Fibroblast of lung (primary cell): ENCODE results near the gene MAML3. TPM values are rescaled to one million over a fixed set of nuclear protein-coding genes. Genes with fewer than 3 reads are reported as not detected.

ENCODE experiments used
- DNase-seq, 2 donors: peaks; one replicate each; pipeline versions ENCODE4 v3.0.0 to v3.0.0-alpha.2; 2010; ENCODE audit warnings: low read depth in 2 of 2
- H2AFZ ChIP-seq: 2 replicates; pipeline ENCODE4 v1.5.1; 2012; ENCODE audit warnings: low read length, control low read depth, inconsistent platforms
- H3K27ac ChIP-seq: 2 replicates; pipeline ENCODE4 v1.5.1; 2011; ENCODE audit warnings: low read length, control low read depth; ENCODE audit not compliant: insufficient read depth
- H3K27me3 ChIP-seq: 2 replicates; pipeline ENCODE4 v1.5.1; 2011; ENCODE audit warnings: mild to moderate bottlenecking, low read length; ENCODE audit not compliant: control insufficient read depth, insufficient read depth
- H3K36me3 ChIP-seq: 2 replicates; pipeline ENCODE4 v1.5.1; 2011; ENCODE audit warnings: low read length; ENCODE audit not compliant: control insufficient read depth, insufficient read depth
- H3K4me1 ChIP-seq: 2 replicates; pipeline ENCODE4 v1.5.1; 2011; ENCODE audit warnings: low read length; ENCODE audit not compliant: control insufficient read depth, insufficient read depth; ENCODE audit errors: extremely low read depth
- H3K4me2 ChIP-seq: 2 replicates; pipeline ENCODE4 v1.5.1; 2011; ENCODE audit warnings: low read length, control low read depth; ENCODE audit not compliant: insufficient read depth; ENCODE audit errors: extremely low read depth
- H3K4me3 ChIP-seq, 4 experiments: fragments of 200-600 bp in 1 of 4; sonication (generic) in 1 of 4; replicated peaks in 1 of 4; 2 replicates each; pipeline ENCODE4 v1.5.1; 2011 to 2016; ENCODE audit warnings: low read length in 4 of 4, low read depth in 3 of 4, mild to moderate bottlenecking in 3 of 4, control low read depth in 2 of 4, inconsistent platforms in 1 of 4, mixed read lengths in 1 of 4; ENCODE audit not compliant: insufficient read depth in 1 of 4; ENCODE audit errors: control extremely low read depth in 1 of 4
- H3K79me2 ChIP-seq: 2 replicates; pipeline ENCODE4 v1.5.1; 2012; ENCODE audit warnings: mild to moderate bottlenecking, low read length, inconsistent platforms; ENCODE audit not compliant: control insufficient read depth, insufficient read depth
- H3K9ac ChIP-seq: 2 replicates; pipeline ENCODE4 v1.5.1; 2011; ENCODE audit warnings: mild to moderate bottlenecking, low read length, control low read depth; ENCODE audit not compliant: insufficient read depth
- H3K9me3 ChIP-seq: 2 replicates; pipeline ENCODE4 v1.5.1; 2012; ENCODE audit warnings: low read depth, low read length; ENCODE audit not compliant: control insufficient read depth, insufficient read depth
- H4K20me1 ChIP-seq: 2 replicates; pipeline ENCODE4 v1.5.1; 2011; ENCODE audit warnings: low read length; ENCODE audit not compliant: control insufficient read depth, insufficient read depth; ENCODE audit errors: extremely low read depth
- EZH2 ChIP-seq: IDR thresholded peaks from 2 replicates; pipeline ENCODE4 v1.5.1; 2012; ENCODE audit warnings: low read length, control low read depth, mild to moderate bottlenecking; ENCODE audit errors: missing control alignments
- polyA plus RNA-seq, 2 donors: library from polyadenylated mRNA; depleted of rRNA in 1 of 2; stranded (reverse) in 1 of 2; unstranded in 1 of 2; fragments of >200 nt; gene quantifications; 2 replicates each; pipeline ENCODE4 v1.2.1, GENCODE V29; 2011 to 2012; ENCODE audit warnings: missing spikeins in 1 of 2
- total RNA-seq: library from RNA; depleted of rRNA; stranded (reverse); fragments of >200 nt; gene quantifications from 2 replicates; pipeline ENCODE4 v1.2.1, GENCODE V29; 2014
- TF ChIP-seq, protein P1 (sequence below), 2 donors: IDR thresholded peaks in 1 of 2; conservative IDR thresholded peaks in 1 of 2; 1 replicate in 1 of 2; 2 replicates in 1 of 2; pipeline ENCODE4 v1.5.1; 2011 to 2012; ENCODE audit warnings: low read length in 2 of 2, control low read depth in 1 of 2, inconsistent platforms in 1 of 2, low read depth in 1 of 2, mild to moderate bottlenecking in 1 of 2

MAML3 gene
- total and polyA plus RNA-seq, 2 donors (not counting 1 experiment from before 2014, with no cell fraction given): 2.0 to 2.8 TPM

GRCh38 chr4:139785356-139785755 lies 368.6 kb downstream of the MAML3 start:
- H3K27ac ChIP-seq: no peak overlapping the region
- no peaks in the 10 kb centered on the region for H4K20me1 ChIP-seq
- no peaks in the 10 kb centered on the region for H3K9me3 ChIP-seq
- no peaks in the 10 kb centered on the region for H3K36me3 ChIP-seq
- no peak for TF ChIP-seq EZH2
- TF ChIP-seq, protein P1, sequence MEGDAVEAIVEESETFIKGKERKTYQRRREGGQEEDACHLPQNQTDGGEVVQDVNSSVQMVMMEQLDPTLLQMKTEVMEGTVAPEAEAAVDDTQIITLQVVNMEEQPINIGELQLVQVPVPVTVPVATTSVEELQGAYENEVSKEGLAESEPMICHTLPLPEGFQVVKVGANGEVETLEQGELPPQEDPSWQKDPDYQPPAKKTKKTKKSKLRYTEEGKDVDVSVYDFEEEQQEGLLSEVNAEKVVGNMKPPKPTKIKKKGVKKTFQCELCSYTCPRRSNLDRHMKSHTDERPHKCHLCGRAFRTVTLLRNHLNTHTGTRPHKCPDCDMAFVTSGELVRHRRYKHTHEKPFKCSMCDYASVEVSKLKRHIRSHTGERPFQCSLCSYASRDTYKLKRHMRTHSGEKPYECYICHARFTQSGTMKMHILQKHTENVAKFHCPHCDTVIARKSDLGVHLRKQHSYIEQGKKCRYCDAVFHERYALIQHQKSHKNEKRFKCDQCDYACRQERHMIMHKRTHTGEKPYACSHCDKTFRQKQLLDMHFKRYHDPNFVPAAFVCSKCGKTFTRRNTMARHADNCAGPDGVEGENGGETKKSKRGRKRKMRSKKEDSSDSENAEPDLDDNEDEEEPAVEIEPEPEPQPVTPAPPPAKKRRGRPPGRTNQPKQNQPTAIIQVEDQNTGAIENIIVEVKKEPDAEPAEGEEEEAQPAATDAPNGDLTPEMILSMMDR (conservative IDR thresholded peaks at IDR 0.05 in 1 of 2, IDR thresholded peaks at IDR 0.05 in 1 of 2; ENCODE audit: low read depth in 1 of 2, low read length in 2 of 2): no peak
- H3K4me3 ChIP-seq: no peak overlapping the region
- no peak for DNase-seq
- H3K27me3 ChIP-seq: no peaks in the 10 kb centered on the region
- no peaks in the 10 kb centered on the region for H3K79me2 ChIP-seq
- H3K4me2 ChIP-seq: no peak overlapping the region
- no peak overlapping the region for H3K9ac ChIP-seq
- H3K4me1 ChIP-seq: no peaks in the 10 kb centered on the region
- H2AFZ ChIP-seq: no peak overlapping the region

DNA sequence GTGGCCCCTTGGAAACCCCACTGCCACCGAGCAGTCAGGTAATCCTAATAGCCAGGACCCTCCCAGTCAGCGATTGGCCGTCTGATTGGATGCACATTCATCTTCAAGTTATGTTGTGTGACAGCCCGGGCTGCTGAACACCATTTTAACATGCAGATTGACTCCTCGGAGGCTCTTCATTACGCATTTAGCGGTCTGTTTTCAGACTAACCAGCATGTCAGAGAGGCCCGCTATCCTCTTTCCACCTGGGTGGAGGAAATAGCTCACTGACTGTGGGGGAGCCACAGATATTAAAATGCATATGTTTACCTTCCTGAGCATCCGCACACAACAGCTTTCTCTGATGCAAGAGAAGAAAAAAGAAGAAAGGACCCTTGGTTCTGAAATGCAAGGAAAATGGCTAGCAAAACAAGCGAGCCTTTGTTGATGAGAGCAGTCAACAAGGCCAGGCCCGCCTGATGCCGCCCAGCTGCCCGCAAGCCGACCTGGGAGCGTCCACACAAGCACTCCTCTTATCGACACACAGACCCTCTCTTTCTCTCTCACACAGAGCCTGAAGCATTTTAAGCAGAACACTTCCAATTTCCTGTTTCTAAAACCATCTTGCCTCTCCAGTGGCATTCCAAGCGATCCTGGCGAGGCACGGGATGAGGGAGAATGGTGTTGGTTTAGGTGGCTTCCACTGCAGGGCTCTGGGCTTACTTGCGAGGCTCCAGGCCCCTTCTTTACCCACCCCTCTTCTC lies 370.1 kb downstream of the MAML3 start:
- no peak for TF ChIP-seq EZH2
- TF ChIP-seq, protein P1 (conservative IDR thresholded peaks at IDR 0.05 in 1 of 2, IDR thresholded peaks at IDR 0.05 in 1 of 2; ENCODE audit: low read depth in 1 of 2, low read length in 2 of 2): no peak
- no peak overlapping the region for H2AFZ ChIP-seq
- H3K4me2 ChIP-seq: no peak overlapping the region

DNA sequence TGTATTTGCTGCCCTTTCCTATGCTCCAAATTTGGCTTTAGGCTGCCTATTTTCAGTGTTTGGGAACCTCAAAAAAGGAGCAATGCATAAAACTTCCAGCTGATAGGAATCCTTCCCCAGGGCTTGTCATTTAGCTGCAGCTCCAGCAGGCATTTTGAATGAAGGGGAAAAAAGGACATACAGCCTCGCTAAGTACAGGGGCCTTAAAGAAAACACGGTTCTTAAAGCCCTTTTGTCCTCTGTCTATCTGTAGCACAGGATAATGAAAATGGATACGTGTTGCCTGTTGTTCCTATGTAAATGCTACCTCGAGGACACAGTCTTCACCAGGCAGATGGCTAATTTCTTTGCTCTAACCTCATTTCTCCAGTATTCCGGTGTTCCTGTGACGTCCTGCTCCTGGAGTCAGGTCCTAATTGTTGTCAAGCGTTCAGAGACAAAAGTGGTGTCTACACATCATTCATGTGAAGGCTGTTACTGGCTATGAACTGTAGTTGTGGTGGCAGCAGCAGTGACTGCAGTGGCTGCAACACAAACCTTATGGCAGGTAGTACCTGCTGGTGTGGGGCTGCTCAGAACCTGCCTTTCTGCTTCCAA lies 371.0 kb downstream of the MAML3 start:
- no peak overlapping the region for H3K27ac ChIP-seq

More for the DNA sequence above, 370.1 kb downstream of the MAML3 start:
- H4K20me1 ChIP-seq: no peaks in the 10 kb centered on the region
- no peaks in the 10 kb centered on the region for H3K27me3 ChIP-seq
- no peaks in the 10 kb centered on the region for H3K79me2 ChIP-seq
- H3K4me3 ChIP-seq: no peak overlapping the region
- H3K27ac ChIP-seq: no peak overlapping the region
- no peaks in the 10 kb centered on the region for H3K9me3 ChIP-seq
- no peaks in the 10 kb centered on the region for H3K4me1 ChIP-seq
- no peak overlapping the region for H3K9ac ChIP-seq
- DNase-seq: peak in 1 of 2 donors; percentile 13
- H3K36me3 ChIP-seq: no peaks in the 10 kb centered on the region

More for the DNA sequence above, 371.0 kb downstream of the MAML3 start:
- Histone ChIP-seq H3K36me3 (no peaks in the 10 kb centered on the region), H3K4me3 (no peak overlapping the region), H3K4me2 (no peak overlapping the region), H3K27me3 (no peaks in the 10 kb centered on the region), H4K20me1 (no peaks in the 10 kb centered on the region), H3K79me2 (no peaks in the 10 kb centered on the region), H3K9me3 (no peaks in the 10 kb centered on the region), H3K4me1 (no peaks in the 10 kb centered on the region), H3K9ac (no peak overlapping the region), H2AFZ (no peak overlapping the region)
- TF ChIP-seq EZH2: no peak
- TF ChIP-seq, protein P1 (conservative IDR thresholded peaks at IDR 0.05 in 1 of 2, IDR thresholded peaks at IDR 0.05 in 1 of 2; ENCODE audit: low read depth in 1 of 2, low read length in 2 of 2): no peak
- DNase-seq: no peak
